IMR-90 (cell line): ENCODE measurements around the gene CDC5L.

ENCODE experiments used
- CEBPB ChIP-seq: IDR thresholded peaks from 2 replicates; pipeline ENCODE4 v1.6.1; 2012; ENCODE audit warnings: low read depth, low read length, improper control_type of control experiment
- CTCF ChIP-seq: conservative IDR thresholded peaks from 2 replicates; pipeline ENCODE4 v1.5.1; 2012; ENCODE audit warnings: mild to moderate bottlenecking, low read depth, low read length, improper control_type of control experiment
- ELK1 ChIP-seq: fragments of 150-350 bp; IDR thresholded peaks from 2 replicates; pipeline ENCODE4 v1.6.1; 2016; ENCODE audit warnings: low read depth, mild to moderate bottlenecking, low read length, moderate library complexity, borderline replicate concordance
- POLR2A ChIP-seq: IDR thresholded peaks from 2 replicates; pipeline ENCODE4 v1.6.1; 2012; ENCODE audit warnings: mild to moderate bottlenecking, low read depth, low read length
- RCOR1 ChIP-seq: IDR thresholded peaks from 2 replicates; pipeline ENCODE4 v1.6.1; 2012; ENCODE audit warnings: mild to moderate bottlenecking, low read length, improper control_type of control experiment; ENCODE audit not compliant: insufficient replicate concordance

GRCh38 chr6:44339763-44340625, 47.5 kb upstream of the CDC5L start:
- no peak for TF ChIP-seq CTCF
- TF ChIP-seq ELK1 = no peak
- no peak for TF ChIP-seq POLR2A
- TF ChIP-seq RCOR1 = no peak
- TF ChIP-seq CEBPB = no peak
